Activated naive CD4-positive, alpha-beta T cell treated with anti-CD3 and anti-CD28 coated beads for 36 hours (primary cell): ENCODE measurements around the gene CUL1. TPM values are rescaled to one million over a fixed set of nuclear protein-coding genes. Genes with fewer than 3 reads are reported as not detected.
"Not testable (repeated sequence)": the region's sequence is repeated elsewhere in the genome, so short reads cannot be mapped to it uniquely, and the experiment has no call there.

Source experiments
- CTCF ChIA-PET: fragments of 350-600 bp; sonication (Branson Sonifier 250); formaldehyde crosslinking; loops from one replicate; lab custom pipeline; 2021; ENCODE audit warnings: antibody characterized with exemption; lab: Charles Lee
- DNase-seq: peaks from one replicate; pipeline ENCODE4 v3.0.0-alpha.2; 2020
- H3K27ac Mint-ChIP-seq: one replicate; pipeline ENCODE4 v1.8.0; 2021; ENCODE audit warnings: mild to moderate bottlenecking, mixed read lengths
- H3K27me3 Mint-ChIP-seq: one replicate; pipeline ENCODE4 v1.8.0; 2021; ENCODE audit warnings: low read depth, mixed read lengths
- H3K36me3 Mint-ChIP-seq: one replicate; pipeline ENCODE4 v1.8.0; 2021; ENCODE audit warnings: low read depth, mixed read lengths
- H3K4me1 Mint-ChIP-seq: one replicate; pipeline ENCODE4 v1.8.0; 2021; ENCODE audit warnings: low read depth, mixed read lengths
- H3K4me3 Mint-ChIP-seq: one replicate; pipeline ENCODE4 v1.8.0; 2021; ENCODE audit warnings: mild to moderate bottlenecking, moderate library complexity, mixed read lengths
- H3K9me3 Mint-ChIP-seq: one replicate; pipeline ENCODE4 v1.8.0; 2021; ENCODE audit warnings: mixed read lengths
- intact Hi-C: fragments of 100-400 bp; cut with micrococcal nuclease; formaldehyde crosslinking; loops from one replicate; pipeline ENCODE4 v1.15.1; 2023
- total RNA-seq, 2 experiments: library from RNA; stranded (reverse); gene quantifications; one replicate each; pipeline ENCODE4 v1.2.3, GENCODE V29; 2021

Gene CUL1
- total RNA-seq, 2 experiments from 2014 or later, result 59.6 to 62.2 TPM

GRCh38 chr7:148708026-148708885, 9.6 kb downstream of the CUL1 start:
- Mint-ChIP-seq H3K9me3 (no peaks in the 10 kb centered on the region), H3K36me3 (peaks cover 3% of the 10 kb centered on the region), H3K27ac (peak overlapping the region; percentile 37), H3K4me3 (no peak overlapping the region), H3K27me3 (no peaks in the 10 kb centered on the region), H3K4me1 (peaks cover 84% of the 10 kb centered on the region)
- intact Hi-C loops, result no loop called here
- CTCF ChIA-PET, result interaction anchor here (2.0 kb wide), 1 partner anchor 13 kb away, joined by 6 read pairs; no protein-coding TSS in a partner anchor
- DNase-seq, result no peak

- no peak for DNase-seq
- intact Hi-C loops, result no loop called here
- Mint-ChIP-seq H3K4me1 (peaks cover 82% of the 10 kb centered on the region), H3K27ac (no peak overlapping the region), H3K9me3 (no peaks in the 10 kb centered on the region), H3K27me3 (no peaks in the 10 kb centered on the region), H3K4me3 (no peak overlapping the region), H3K36me3 (peaks cover 3% of the 10 kb centered on the region)
- CTCF ChIA-PET, result interaction anchor here (0.7 to 2.0 kb wide), 2 partner anchors 12 to 134 kb away, joined by 4 to 6 read pairs; no protein-coding TSS in a partner anchor
These were observed 10.3 kb downstream of the CUL1 start for GRCh38 chr7:148709014-148709413.

- H3K4me3 Mint-ChIP-seq, H3K9me3 Mint-ChIP-seq, DNase-seq, H3K27me3 Mint-ChIP-seq, H3K27ac Mint-ChIP-seq, H3K36me3 Mint-ChIP-seq, intact Hi-C loops: not testable (repeated sequence)
- peaks cover 85% of the 10 kb centered on the region for H3K4me1 Mint-ChIP-seq
- CTCF ChIA-PET, result interaction anchor here (0.9 kb wide), 1 partner anchor 135 kb away, joined by 4 read pairs; no protein-coding TSS in a partner anchor
These were observed 11.7 kb downstream of the CUL1 start for GRCh38 chr7:148710426-148710825.

- H3K27ac Mint-ChIP-seq, result no peak overlapping the region
- peaks cover 10% of the 10 kb centered on the region for H3K36me3 Mint-ChIP-seq
- CTCF ChIA-PET, result interaction anchor here (0.6 to 1.4 kb wide), 5 partner anchors 9 to 252 kb away, joined by 3 to 5 read pairs (median 4); no protein-coding TSS in a partner anchor
- H3K9me3 Mint-ChIP-seq, result no peaks in the 10 kb centered on the region
- no peak overlapping the region for H3K4me3 Mint-ChIP-seq
- DNase-seq, result peak; percentile 33
- H3K4me1 Mint-ChIP-seq, result peaks cover 82% of the 10 kb centered on the region
- intact Hi-C loops, result loop anchor here (1.0 kb wide), 1 partner anchor 7 kb away; no protein-coding TSS in a partner anchor
- H3K27me3 Mint-ChIP-seq, result no peaks in the 10 kb centered on the region
These were observed 12.7 kb downstream of the CUL1 start for GRCh38 chr7:148711191-148712102.

- Mint-ChIP-seq H3K4me3 (no peak overlapping the region), H3K36me3 (peaks cover 16% of the 10 kb centered on the region), H3K27me3 (no peaks in the 10 kb centered on the region), H3K27ac (no peak overlapping the region), H3K9me3 (no peaks in the 10 kb centered on the region), H3K4me1 (peaks cover 81% of the 10 kb centered on the region)
- DNase-seq, result no peak
- CTCF ChIA-PET, result interaction anchor here (1.4 to 1.6 kb wide), 2 partner anchors 10 to 61 kb away, joined by 4 read pairs; no protein-coding TSS in a partner anchor
- intact Hi-C loops, result loop anchor here (1.0 kb wide), 1 partner anchor 9 kb away; no protein-coding TSS in a partner anchor
These were observed 14.1 kb downstream of the CUL1 start for GRCh38 chr7:148712678-148713329.

- peaks cover 82% of the 10 kb centered on the region for H3K4me1 Mint-ChIP-seq
- CTCF ChIA-PET, result interaction anchor here (1.0 kb wide), 1 partner anchor 142 kb away, joined by 3 read pairs; no protein-coding TSS in a partner anchor
- intact Hi-C loops, result no loop called here
- peak overlapping the region; percentile 34 for H3K27ac Mint-ChIP-seq
- peaks cover 14% of the 10 kb centered on the region for H3K36me3 Mint-ChIP-seq
- H3K9me3 Mint-ChIP-seq, result no peaks in the 10 kb centered on the region
- no peak for DNase-seq
- H3K27me3 Mint-ChIP-seq, result no peaks in the 10 kb centered on the region
- no peak overlapping the region for H3K4me3 Mint-ChIP-seq
These were observed 15.8 kb downstream of the CUL1 start for GRCh38 chr7:148714498-148714897.

- no peaks in the 10 kb centered on the region for H3K27me3 Mint-ChIP-seq
- no peak overlapping the region for H3K4me3 Mint-ChIP-seq
- H3K4me1 Mint-ChIP-seq, result peaks cover 82% of the 10 kb centered on the region
- no peaks in the 10 kb centered on the region for H3K9me3 Mint-ChIP-seq
- H3K36me3 Mint-ChIP-seq, result peaks cover 14% of the 10 kb centered on the region
- no peak overlapping the region for H3K27ac Mint-ChIP-seq
- CTCF ChIA-PET, result no interaction called here
- no peak for DNase-seq
- intact Hi-C loops, result no loop called here
These were observed 16.3 kb downstream of the CUL1 start for GRCh38 chr7:148715027-148715426.

GRCh38 chr7:148717266-148717793, 18.6 kb downstream of the CUL1 start:
- CTCF ChIA-PET, result no interaction called here
- no peaks in the 10 kb centered on the region for H3K27me3 Mint-ChIP-seq
- intact Hi-C loops, result no loop called here
- H3K9me3 Mint-ChIP-seq, result no peaks in the 10 kb centered on the region
- no peak for DNase-seq
- H3K4me1 Mint-ChIP-seq, result peaks cover 79% of the 10 kb centered on the region
- no peak overlapping the region for H3K4me3 Mint-ChIP-seq
- no peak overlapping the region for H3K27ac Mint-ChIP-seq
- peaks cover 14% of the 10 kb centered on the region for H3K36me3 Mint-ChIP-seq

GRCh38 chr7:148718431-148718830, 19.7 kb downstream of the CUL1 start:
- Mint-ChIP-seq H3K4me3 (no peak overlapping the region), H3K36me3 (peaks cover 14% of the 10 kb centered on the region), H3K27me3 (no peaks in the 10 kb centered on the region), H3K27ac (no peak overlapping the region), H3K4me1 (peaks cover 80% of the 10 kb centered on the region), H3K9me3 (no peaks in the 10 kb centered on the region)
- no peak for DNase-seq
- CTCF ChIA-PET, result no interaction called here
- intact Hi-C loops, result no loop called here

- no peaks in the 10 kb centered on the region for H3K9me3 Mint-ChIP-seq
- H3K27me3 Mint-ChIP-seq, result no peaks in the 10 kb centered on the region
- no peak overlapping the region for H3K4me3 Mint-ChIP-seq
- no peak for DNase-seq
- H3K4me1 Mint-ChIP-seq, result peaks cover 82% of the 10 kb centered on the region
- no peak overlapping the region for H3K27ac Mint-ChIP-seq
- CTCF ChIA-PET, result interaction anchor here (0.6 to 2.4 kb wide), 4 partner anchors 16 to 191 kb away, joined by 3 to 5 read pairs (median 4); no protein-coding TSS in a partner anchor
- intact Hi-C loops, result no loop called here
- H3K36me3 Mint-ChIP-seq, result peaks cover 11% of the 10 kb centered on the region
These were observed 21.1 kb downstream of the CUL1 start for GRCh38 chr7:148719753-148720152.

- Mint-ChIP-seq H3K36me3 (peaks cover 9% of the 10 kb centered on the region), H3K9me3 (no peaks in the 10 kb centered on the region), H3K4me3 (no peak overlapping the region), H3K4me1 (peaks cover 82% of the 10 kb centered on the region), H3K27me3 (no peaks in the 10 kb centered on the region), H3K27ac (no peak overlapping the region)
- CTCF ChIA-PET, result interaction anchor here (0.6 to 2.4 kb wide), 8 partner anchors 9 to 192 kb away, joined by 3 to 6 read pairs (median 4); no protein-coding TSS in a partner anchor
- DNase-seq, result no peak
- intact Hi-C loops, result no loop called here
These were observed 21.8 kb downstream of the CUL1 start for GRCh38 chr7:148720472-148720871.
